ENCODE results near the gene CELA2A.

- TF ChIP-seq, protein P1, sequence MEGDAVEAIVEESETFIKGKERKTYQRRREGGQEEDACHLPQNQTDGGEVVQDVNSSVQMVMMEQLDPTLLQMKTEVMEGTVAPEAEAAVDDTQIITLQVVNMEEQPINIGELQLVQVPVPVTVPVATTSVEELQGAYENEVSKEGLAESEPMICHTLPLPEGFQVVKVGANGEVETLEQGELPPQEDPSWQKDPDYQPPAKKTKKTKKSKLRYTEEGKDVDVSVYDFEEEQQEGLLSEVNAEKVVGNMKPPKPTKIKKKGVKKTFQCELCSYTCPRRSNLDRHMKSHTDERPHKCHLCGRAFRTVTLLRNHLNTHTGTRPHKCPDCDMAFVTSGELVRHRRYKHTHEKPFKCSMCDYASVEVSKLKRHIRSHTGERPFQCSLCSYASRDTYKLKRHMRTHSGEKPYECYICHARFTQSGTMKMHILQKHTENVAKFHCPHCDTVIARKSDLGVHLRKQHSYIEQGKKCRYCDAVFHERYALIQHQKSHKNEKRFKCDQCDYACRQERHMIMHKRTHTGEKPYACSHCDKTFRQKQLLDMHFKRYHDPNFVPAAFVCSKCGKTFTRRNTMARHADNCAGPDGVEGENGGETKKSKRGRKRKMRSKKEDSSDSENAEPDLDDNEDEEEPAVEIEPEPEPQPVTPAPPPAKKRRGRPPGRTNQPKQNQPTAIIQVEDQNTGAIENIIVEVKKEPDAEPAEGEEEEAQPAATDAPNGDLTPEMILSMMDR (IDR thresholded peaks at IDR 0.05), result no peak
- no peak for TF ChIP-seq POLR2A (IDR thresholded peaks at IDR 0.05)
These were observed 30.6 kb upstream of the CELA2A start for GRCh38 chr1:15425958-15426357.

Measured in lower leg skin (tissue), 3 donors.